ENCODE measurements around the gene TRAPPC11. TPM values are rescaled to one million over a fixed set of nuclear protein-coding genes. Genes with fewer than 3 reads are reported as not detected.

Gene TRAPPC11
- polyA plus RNA-seq: 10 to 100 TPM; 11.6 to 13.7 TPM

GRCh38 chr4:183659029-183659871 is at the start of gene TRAPPC11, which contains the start of gene RWDD4:
TRAPPC11 (plus strand) TSS chr4:183659293; CDS start chr4:183663868, 4,575 bp downstream.
RWDD4 (minus strand) TSS chr4:183659185; CDS start chr4:183658952, 233 bp downstream.
- WGBS, 2 donors: 0 to 1% methylated on average over 45 to 57 of the region's 63 CpGs
- H3K36me3 ChIP-seq (ENCODE audit: control insufficient read depth in 2 of 2, insufficient read depth in 2 of 2, low read length in 1 of 2): peaks cover 3 to 5% of the 10 kb centered on the region in 2 donors
- H3K9me3 ChIP-seq (ENCODE audit: control insufficient read depth in 2 of 2, insufficient read depth in 1 of 2, low read depth in 1 of 2, low read length in 1 of 2): no peaks in the 10 kb centered on the region
- no peaks in the 10 kb centered on the region for H3K27me3 ChIP-seq (ENCODE audit: control insufficient read depth in 1 of 2, insufficient read depth in 2 of 2, low read length in 2 of 2)
- peak within 1 kb of the TSS; percentile 92 to 97 for H3K27ac ChIP-seq (ENCODE audit: low read depth in 2 of 2, low read length in 1 of 2)
- peak within 1 kb of the TSS; percentile 85 to 99 for H3K4me3 ChIP-seq (ENCODE audit: low read depth in 1 of 2, low read length in 2 of 2)
- H3K4me1 ChIP-seq (ENCODE audit: control insufficient read depth in 2 of 2, insufficient read depth in 2 of 2, low read length in 1 of 2): no peaks in the 10 kb centered on the region

GRCh38 chr4:183610033-183610432 is 49.1 kb upstream of the TRAPPC11 start:
- Histone ChIP-seq H3K36me3 (ENCODE audit: control insufficient read depth in 2 of 2, insufficient read depth in 2 of 2, low read length in 1 of 2) (no peaks in the 10 kb centered on the region), H3K27ac (ENCODE audit: low read depth in 2 of 2, low read length in 1 of 2) (no peak overlapping the region), H3K27me3 (ENCODE audit: control insufficient read depth in 1 of 2, insufficient read depth in 2 of 2, low read length in 2 of 2) (no peaks in the 10 kb centered on the region), H3K4me1 (ENCODE audit: control insufficient read depth in 2 of 2, insufficient read depth in 2 of 2, low read length in 1 of 2) (peaks cover 0 to 2% of the 10 kb centered on the region in 2 donors), H3K9me3 (ENCODE audit: control insufficient read depth in 2 of 2, insufficient read depth in 1 of 2, low read depth in 1 of 2, low read length in 1 of 2) (peaks cover 0 to 2% of the 10 kb centered on the region in 2 donors), H3K4me3 (ENCODE audit: low read depth in 1 of 2, low read length in 2 of 2) (no peak overlapping the region)
- WGBS, 2 donors: 86 to 94% methylated on average over 2 of the region's 2 CpGs

GRCh38 chr4:183610613-183611012 is 48.5 kb upstream of the TRAPPC11 start:
- Histone ChIP-seq H3K4me1 (ENCODE audit: control insufficient read depth in 2 of 2, insufficient read depth in 2 of 2, low read length in 1 of 2) (peaks cover 0 to 2% of the 10 kb centered on the region in 2 donors), H3K27me3 (ENCODE audit: control insufficient read depth in 1 of 2, insufficient read depth in 2 of 2, low read length in 2 of 2) (no peaks in the 10 kb centered on the region), H3K4me3 (ENCODE audit: low read depth in 1 of 2, low read length in 2 of 2) (no peak overlapping the region), H3K27ac (ENCODE audit: low read depth in 2 of 2, low read length in 1 of 2) (no peak overlapping the region), H3K9me3 (ENCODE audit: control insufficient read depth in 2 of 2, insufficient read depth in 1 of 2, low read depth in 1 of 2, low read length in 1 of 2) (peaks cover 0 to 2% of the 10 kb centered on the region in 2 donors), H3K36me3 (ENCODE audit: control insufficient read depth in 2 of 2, insufficient read depth in 2 of 2, low read length in 1 of 2) (no peaks in the 10 kb centered on the region)
- 63 to 66% methylated on average over 7 of the region's 7 CpGs for WGBS, 2 donors

- Histone ChIP-seq H3K36me3 (ENCODE audit: control insufficient read depth in 2 of 2, insufficient read depth in 2 of 2, low read length in 1 of 2) (no peaks in the 10 kb centered on the region), H3K27ac (ENCODE audit: low read depth in 2 of 2, low read length in 1 of 2) (no peak overlapping the region), H3K9me3 (ENCODE audit: control insufficient read depth in 2 of 2, insufficient read depth in 1 of 2, low read depth in 1 of 2, low read length in 1 of 2) (peaks cover 0 to 2% of the 10 kb centered on the region in 2 donors), H3K27me3 (ENCODE audit: control insufficient read depth in 1 of 2, insufficient read depth in 2 of 2, low read length in 2 of 2) (no peaks in the 10 kb centered on the region), H3K4me3 (ENCODE audit: low read depth in 1 of 2, low read length in 2 of 2) (no peak overlapping the region), H3K4me1 (ENCODE audit: control insufficient read depth in 2 of 2, insufficient read depth in 2 of 2, low read length in 1 of 2) (peaks cover 0 to 2% of the 10 kb centered on the region in 2 donors)
- 77 to 80% methylated on average over 15 of the region's 15 CpGs for WGBS, 2 donors
Observed at GRCh38 chr4:183611210-183611830, 47.8 kb upstream of the TRAPPC11 start.

- Histone ChIP-seq H3K27me3 (ENCODE audit: control insufficient read depth in 1 of 2, insufficient read depth in 2 of 2, low read length in 2 of 2) (no peaks in the 10 kb centered on the region), H3K27ac (ENCODE audit: low read depth in 2 of 2, low read length in 1 of 2) (no peak overlapping the region), H3K9me3 (ENCODE audit: control insufficient read depth in 2 of 2, insufficient read depth in 1 of 2, low read depth in 1 of 2, low read length in 1 of 2) (peaks cover 0 to 2% of the 10 kb centered on the region in 2 donors), H3K36me3 (ENCODE audit: control insufficient read depth in 2 of 2, insufficient read depth in 2 of 2, low read length in 1 of 2) (no peaks in the 10 kb centered on the region), H3K4me3 (ENCODE audit: low read depth in 1 of 2, low read length in 2 of 2) (no peak overlapping the region), H3K4me1 (ENCODE audit: control insufficient read depth in 2 of 2, insufficient read depth in 2 of 2, low read length in 1 of 2) (no peaks in the 10 kb centered on the region)
- 88 to 90% methylated on average over 20 of the region's 20 CpGs for WGBS, 2 donors
Observed at GRCh38 chr4:183612329-183613250, 46.5 kb upstream of the TRAPPC11 start.

- no peak overlapping the region for H3K4me3 ChIP-seq (ENCODE audit: low read depth in 1 of 2, low read length in 2 of 2)
- H3K27ac ChIP-seq (ENCODE audit: low read depth in 2 of 2, low read length in 1 of 2): no peak overlapping the region
- no peaks in the 10 kb centered on the region for H3K4me1 ChIP-seq (ENCODE audit: control insufficient read depth in 2 of 2, insufficient read depth in 2 of 2, low read length in 1 of 2)
- 94 to 95% methylated on average over 2 of the region's 2 CpGs for WGBS, 2 donors
- no peaks in the 10 kb centered on the region for H3K36me3 ChIP-seq (ENCODE audit: control insufficient read depth in 2 of 2, insufficient read depth in 2 of 2, low read length in 1 of 2)
- H3K27me3 ChIP-seq (ENCODE audit: control insufficient read depth in 1 of 2, insufficient read depth in 2 of 2, low read length in 2 of 2): no peaks in the 10 kb centered on the region
- H3K9me3 ChIP-seq (ENCODE audit: control insufficient read depth in 2 of 2, insufficient read depth in 1 of 2, low read depth in 1 of 2, low read length in 1 of 2): no peaks in the 10 kb centered on the region
Observed at GRCh38 chr4:183617075-183617474, 42.0 kb upstream of the TRAPPC11 start.

- H3K4me1 ChIP-seq (ENCODE audit: control insufficient read depth in 2 of 2, insufficient read depth in 2 of 2, low read length in 1 of 2): no peaks in the 10 kb centered on the region
- H3K27me3 ChIP-seq (ENCODE audit: control insufficient read depth in 1 of 2, insufficient read depth in 2 of 2, low read length in 2 of 2): no peaks in the 10 kb centered on the region
- H3K36me3 ChIP-seq (ENCODE audit: control insufficient read depth in 2 of 2, insufficient read depth in 2 of 2, low read length in 1 of 2): no peaks in the 10 kb centered on the region
- no peak overlapping the region for H3K4me3 ChIP-seq (ENCODE audit: low read depth in 1 of 2, low read length in 2 of 2)
- H3K9me3 ChIP-seq (ENCODE audit: control insufficient read depth in 2 of 2, insufficient read depth in 1 of 2, low read depth in 1 of 2, low read length in 1 of 2): no peaks in the 10 kb centered on the region
- 57 to 73% methylated on average over 4 of the region's 4 CpGs for WGBS, 2 donors
- H3K27ac ChIP-seq (ENCODE audit: low read depth in 2 of 2, low read length in 1 of 2): no peak overlapping the region
Observed at GRCh38 chr4:183618681-183619080, 40.4 kb upstream of the TRAPPC11 start.

GRCh38 chr4:183620421-183620820 is 38.7 kb upstream of the TRAPPC11 start:
- no peak overlapping the region for H3K4me3 ChIP-seq (ENCODE audit: low read depth in 1 of 2, low read length in 2 of 2)
- H3K27me3 ChIP-seq (ENCODE audit: control insufficient read depth in 1 of 2, insufficient read depth in 2 of 2, low read length in 2 of 2): no peaks in the 10 kb centered on the region
- H3K36me3 ChIP-seq (ENCODE audit: control insufficient read depth in 2 of 2, insufficient read depth in 2 of 2, low read length in 1 of 2): no peaks in the 10 kb centered on the region
- H3K9me3 ChIP-seq (ENCODE audit: control insufficient read depth in 2 of 2, insufficient read depth in 1 of 2, low read depth in 1 of 2, low read length in 1 of 2): no peaks in the 10 kb centered on the region
- 81% methylated on average over 2 of the region's 2 CpGs for WGBS, 2 donors
- no peak overlapping the region for H3K27ac ChIP-seq (ENCODE audit: low read depth in 2 of 2, low read length in 1 of 2)
- peaks cover 0 to 3% of the 10 kb centered on the region in 2 donors for H3K4me1 ChIP-seq (ENCODE audit: control insufficient read depth in 2 of 2, insufficient read depth in 2 of 2, low read length in 1 of 2)

GRCh38 chr4:183621875-183622274 is 37.2 kb upstream of the TRAPPC11 start:
- H3K4me1 ChIP-seq (ENCODE audit: control insufficient read depth in 2 of 2, insufficient read depth in 2 of 2, low read length in 1 of 2): peaks cover 0 to 6% of the 10 kb centered on the region in 2 donors
- WGBS, 2 donors: 65 to 67% methylated on average over 1 of the region's 1 CpG
- H3K4me3 ChIP-seq (ENCODE audit: low read depth in 1 of 2, low read length in 2 of 2): no peak overlapping the region
- H3K27me3 ChIP-seq (ENCODE audit: control insufficient read depth in 1 of 2, insufficient read depth in 2 of 2, low read length in 2 of 2): no peaks in the 10 kb centered on the region
- H3K36me3 ChIP-seq (ENCODE audit: control insufficient read depth in 2 of 2, insufficient read depth in 2 of 2, low read length in 1 of 2): no peaks in the 10 kb centered on the region
- H3K27ac ChIP-seq (ENCODE audit: low read depth in 2 of 2, low read length in 1 of 2): no peak overlapping the region
- H3K9me3 ChIP-seq (ENCODE audit: control insufficient read depth in 2 of 2, insufficient read depth in 1 of 2, low read depth in 1 of 2, low read length in 1 of 2): no peaks in the 10 kb centered on the region
